Measurements from ENCODE around the gene NFIX.

The NFIX gene

DNA sequence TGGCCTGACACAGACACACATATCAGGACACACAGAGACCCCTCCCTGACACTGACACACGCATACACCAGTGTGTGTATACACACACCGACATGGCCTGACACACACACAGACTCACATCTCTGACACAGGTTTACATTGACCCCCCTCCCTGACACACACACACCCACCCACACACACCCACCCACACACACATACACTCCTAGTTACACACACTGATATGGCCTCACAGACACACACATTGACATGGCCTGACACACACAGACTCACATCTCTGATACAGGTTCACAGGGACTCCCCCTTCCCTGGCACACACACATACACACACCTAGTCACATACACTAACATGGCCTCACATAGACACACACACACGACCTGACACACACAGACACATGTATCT is 4.4 kb upstream of the NFIX start:
- DNase-seq (ENCODE audit: low spot score), result no peak

DNA sequence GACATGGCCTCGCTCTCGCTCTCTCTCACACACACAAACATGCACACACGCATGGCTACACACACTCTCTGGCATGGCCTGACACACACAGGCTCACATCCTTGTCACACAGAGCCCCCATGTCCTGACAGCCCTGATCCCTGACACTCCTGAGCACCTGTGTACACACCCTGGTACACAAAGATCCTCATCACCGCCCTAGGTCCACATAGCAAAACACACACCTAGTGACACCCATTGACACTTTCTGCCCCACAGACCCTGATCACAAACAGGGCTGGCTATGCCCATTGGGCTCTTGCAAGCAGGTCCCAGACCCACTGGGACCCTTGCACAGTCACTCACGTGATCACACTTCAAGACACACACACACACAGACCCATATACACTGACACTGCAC is 4.0 kb upstream of the NFIX start:
- DNase-seq (ENCODE audit: low spot score), result no peak

DNA sequence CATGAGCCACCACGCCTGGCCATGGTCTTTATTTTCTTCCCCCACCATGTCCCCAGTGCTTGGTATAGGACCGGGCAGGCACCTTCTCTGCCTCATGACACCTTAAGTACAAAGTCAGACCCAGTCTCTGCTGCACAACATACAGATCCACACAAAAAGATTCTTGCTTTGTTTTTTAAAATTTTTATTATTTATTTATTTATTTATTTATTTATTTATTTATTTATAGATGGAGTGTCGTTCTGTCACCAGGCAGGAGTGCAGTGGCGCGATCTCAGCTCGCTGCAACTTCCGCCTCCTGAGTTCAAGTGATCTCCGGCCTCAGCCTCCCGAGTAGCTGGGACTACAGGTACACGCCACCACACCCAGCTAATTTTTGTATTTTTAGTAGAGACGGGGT is 2.5 kb upstream of the NFIX start:
- no peak for DNase-seq (ENCODE audit: low spot score)

DNA sequence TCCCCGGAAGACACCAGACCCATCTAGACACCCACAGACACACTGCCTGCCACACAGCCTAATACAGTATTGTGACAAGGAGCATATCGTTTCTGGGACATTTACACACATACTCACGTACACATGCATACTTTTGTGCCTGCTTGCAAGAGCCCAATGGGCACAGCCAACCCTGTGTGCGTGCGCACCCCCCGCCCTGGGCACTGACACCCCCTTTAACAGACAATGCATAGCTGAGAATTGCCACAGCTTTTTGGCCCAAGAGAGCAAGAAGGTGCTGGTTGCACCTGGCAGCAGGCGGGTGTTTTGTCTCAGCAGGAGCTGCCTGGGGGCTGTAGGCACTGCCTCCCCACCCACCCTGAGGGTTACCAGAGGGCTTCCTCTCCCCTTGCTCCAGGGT is 1.7 kb upstream of the NFIX start:
- no peak for DNase-seq (ENCODE audit: low spot score)

DNA sequence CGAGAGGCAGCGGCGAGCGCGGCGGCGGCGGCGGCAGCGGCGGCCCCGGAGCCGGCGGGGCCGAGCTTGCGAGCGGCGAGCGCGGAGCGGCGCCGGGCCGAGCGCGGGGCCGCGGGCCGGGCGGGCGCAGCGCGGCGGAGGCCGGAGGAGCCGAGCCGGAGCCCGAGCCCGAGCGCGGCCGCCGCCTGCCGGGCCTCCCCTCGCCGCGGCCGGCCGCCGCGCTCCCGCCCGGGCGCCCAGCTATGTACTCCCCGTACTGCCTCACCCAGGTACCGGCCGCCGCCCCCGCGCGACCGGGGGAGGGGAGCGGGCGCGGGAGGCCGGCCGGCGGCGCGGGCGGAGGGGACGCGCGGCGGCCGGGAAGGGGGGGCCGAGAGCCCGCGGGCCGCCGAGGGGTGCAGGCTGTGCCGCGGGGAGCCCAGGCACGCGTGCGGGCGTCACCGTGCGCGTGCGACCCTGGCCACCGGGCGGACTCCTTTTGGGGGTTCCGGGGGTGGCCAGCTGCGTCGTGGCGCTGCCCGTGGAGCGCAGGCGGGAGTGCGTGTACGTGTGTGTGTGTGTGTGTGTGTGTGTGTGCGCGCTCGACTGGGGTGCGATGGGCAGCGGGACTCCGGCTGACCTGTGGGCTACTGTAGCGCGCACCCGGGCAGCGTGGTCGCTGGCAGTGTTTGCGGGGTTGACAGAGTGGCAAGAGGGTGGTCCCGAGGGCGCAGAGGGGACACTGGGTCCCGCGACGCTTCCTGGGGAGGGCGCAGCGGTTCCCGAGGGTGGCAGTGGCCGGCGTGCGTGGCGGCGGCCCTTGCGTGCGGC is 526 bp downstream of the NFIX start:
- no peak for DNase-seq (ENCODE audit: low spot score)

DNA sequence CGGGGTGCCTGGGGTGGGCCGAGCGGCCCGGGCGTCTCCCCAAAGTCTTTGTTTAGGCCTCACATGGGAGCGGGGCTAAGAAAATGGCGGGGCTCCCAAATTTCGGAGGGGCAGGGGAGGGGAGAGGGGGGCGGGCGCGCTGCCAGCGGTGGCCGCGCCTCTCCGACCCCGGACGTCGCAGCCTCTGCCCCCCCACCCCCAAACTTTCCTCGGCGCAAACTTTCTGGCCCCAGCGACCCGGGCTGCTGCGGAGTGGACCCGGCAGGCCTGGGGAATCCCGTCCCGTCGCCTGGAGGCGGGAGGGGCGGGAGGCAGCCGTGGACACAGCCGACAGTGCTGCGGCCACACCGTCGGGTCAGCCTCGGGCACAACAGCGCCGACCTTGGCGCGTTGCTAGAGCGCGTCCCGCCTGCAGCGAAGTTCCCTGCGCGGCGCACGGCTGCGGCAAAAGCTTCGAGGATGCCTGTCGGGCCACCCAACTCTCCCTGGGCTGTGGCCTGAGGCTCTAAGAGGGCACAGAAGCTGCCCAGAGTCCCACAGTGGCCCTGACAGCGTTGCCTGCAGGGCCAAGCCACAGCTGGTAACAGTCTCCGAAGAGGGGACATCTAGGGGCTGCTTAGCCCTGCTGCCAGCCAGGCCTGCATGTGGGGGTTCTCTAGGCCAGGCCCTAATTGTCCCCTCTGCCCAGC is 1.3 kb downstream of the NFIX start:
- DNase-seq (ENCODE audit: low spot score), result no peak

DNA sequence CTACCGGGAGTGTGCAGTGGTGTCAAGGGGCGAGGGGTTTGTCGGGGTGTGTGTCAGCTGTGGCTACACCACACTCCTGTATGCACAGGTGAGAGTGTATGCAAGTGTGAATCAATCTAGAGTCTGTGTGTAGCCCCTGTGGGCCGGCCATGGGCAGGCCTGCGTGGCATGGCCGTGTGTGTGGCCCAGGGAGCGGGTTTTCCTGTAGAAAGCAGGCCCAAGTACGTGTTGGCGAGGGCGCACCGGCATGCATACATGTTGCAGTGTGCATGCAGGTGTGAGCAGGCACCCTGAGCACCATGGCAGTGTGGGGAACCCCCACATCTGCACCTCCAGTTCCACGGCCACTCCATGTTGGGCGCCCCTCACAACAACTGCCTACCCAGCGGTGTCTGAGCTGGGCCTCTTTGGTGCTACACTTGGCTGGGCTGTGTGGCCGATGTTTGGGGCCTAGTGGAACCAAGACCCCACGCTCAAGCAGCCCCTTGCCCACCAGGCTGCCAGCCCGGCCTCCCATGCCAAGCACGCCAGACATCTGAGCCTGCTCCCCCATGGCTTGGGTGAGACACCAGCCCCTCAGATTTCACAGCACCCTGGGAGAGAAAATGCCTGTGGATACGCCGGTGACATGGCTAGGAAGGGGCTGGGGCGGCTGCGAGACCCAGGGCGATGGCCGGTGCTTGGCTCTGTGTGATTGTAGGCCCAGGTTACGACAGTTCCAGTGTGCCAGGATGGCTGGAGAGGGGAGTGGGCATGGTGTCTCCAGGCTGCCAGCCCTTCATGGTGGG is 2.1 kb downstream of the NFIX start:
- no peak for DNase-seq (ENCODE audit: low spot score)

DNA sequence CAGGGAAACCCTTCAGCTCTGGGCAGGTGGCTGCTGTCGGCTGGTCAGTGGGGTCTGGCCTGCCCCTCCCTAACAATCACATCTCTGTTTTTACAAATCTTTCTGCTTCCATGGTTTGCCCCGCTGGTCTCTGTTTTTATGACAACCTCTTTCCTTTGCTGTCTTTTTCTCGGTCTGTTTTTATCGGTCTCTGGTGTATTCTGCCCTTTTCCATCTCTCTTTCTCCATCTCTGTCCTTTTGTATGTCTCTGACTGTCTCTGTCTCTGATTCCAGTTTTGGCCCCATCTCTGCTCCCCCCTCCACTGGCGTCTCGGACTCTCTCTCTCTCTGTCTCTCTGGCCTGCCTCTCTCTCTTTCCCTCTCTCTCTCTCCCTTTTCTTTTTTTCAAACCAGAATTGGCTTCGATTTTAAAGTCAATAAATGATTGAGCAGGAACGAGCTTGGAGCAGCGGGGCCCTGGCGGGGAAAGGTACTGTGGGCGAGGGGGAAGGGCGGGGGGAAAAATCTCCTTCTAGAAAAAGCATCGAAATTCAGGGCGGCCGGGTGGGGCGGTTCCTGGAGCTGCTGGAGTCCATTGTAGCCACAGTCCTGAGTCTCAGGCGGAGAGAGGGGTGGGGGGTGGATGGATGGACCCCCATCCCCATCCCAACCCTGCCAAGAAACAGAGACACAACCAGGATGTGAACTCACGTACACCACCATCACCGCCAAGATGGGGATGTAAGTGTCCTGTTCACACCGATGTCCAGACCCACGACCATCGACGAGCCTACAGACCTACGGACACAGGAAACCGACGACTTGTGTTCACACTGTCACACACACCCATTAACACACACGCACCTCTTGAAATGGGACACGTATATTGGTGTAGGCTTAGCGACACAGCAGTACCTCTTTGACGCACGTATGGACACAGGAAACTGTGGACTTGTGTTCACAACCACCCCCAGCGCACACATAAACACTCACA is 3.0 kb downstream of the NFIX start:
- no peak for DNase-seq (ENCODE audit: low spot score)

DNA sequence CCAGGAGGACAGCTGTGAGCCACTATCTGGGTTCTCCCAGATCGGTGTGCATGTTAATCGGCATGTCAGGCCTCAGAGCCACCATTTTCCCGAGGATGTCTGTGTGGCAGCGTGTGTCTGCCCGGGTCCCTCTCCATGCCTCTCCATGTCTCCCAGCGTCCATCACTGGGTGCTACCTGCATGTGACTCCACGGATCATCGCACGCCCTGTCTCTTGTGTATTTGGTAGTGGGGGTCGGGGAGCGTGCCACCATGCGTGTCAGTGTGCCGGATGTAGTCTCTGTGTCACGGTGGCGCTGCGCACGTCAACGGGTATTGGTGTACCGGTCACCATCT is 5.9 kb downstream of the NFIX start:
- DNase-seq (ENCODE audit: low spot score), result no peak

DNA sequence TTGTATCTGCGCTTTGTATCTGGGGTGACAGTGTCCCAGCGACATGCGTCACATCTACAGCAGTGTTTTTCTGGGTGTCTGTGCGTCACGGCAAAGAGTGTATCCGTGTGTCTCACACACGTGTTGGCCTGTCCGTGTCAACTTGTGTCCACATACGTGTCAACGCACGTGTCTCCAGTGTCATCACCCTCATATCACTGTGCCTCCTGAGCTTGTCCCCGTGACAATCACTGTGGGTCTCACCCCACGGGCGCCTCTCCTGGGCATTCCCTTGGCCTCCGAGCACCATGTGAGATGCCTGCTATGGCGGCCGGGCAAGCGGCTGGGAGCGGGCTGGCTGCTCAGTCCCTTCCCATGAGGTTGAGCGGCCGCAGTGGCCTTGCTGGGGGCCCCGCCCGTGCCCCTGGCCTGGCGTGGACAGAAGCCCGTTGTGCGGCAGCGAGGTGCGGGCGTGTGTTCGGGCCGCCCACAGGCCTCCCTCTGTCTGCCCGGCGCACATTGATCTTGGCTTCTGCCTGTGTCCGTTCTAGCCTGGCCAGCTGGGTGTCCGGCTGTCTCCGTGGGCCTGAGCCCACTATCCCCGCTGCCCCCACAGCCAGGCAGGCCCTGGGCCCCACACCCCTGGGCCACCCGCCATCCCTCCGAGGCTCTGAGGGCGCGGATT is 6.4 kb downstream of the NFIX start:
- DNase-seq (ENCODE audit: low spot score), result no peak

DNA sequence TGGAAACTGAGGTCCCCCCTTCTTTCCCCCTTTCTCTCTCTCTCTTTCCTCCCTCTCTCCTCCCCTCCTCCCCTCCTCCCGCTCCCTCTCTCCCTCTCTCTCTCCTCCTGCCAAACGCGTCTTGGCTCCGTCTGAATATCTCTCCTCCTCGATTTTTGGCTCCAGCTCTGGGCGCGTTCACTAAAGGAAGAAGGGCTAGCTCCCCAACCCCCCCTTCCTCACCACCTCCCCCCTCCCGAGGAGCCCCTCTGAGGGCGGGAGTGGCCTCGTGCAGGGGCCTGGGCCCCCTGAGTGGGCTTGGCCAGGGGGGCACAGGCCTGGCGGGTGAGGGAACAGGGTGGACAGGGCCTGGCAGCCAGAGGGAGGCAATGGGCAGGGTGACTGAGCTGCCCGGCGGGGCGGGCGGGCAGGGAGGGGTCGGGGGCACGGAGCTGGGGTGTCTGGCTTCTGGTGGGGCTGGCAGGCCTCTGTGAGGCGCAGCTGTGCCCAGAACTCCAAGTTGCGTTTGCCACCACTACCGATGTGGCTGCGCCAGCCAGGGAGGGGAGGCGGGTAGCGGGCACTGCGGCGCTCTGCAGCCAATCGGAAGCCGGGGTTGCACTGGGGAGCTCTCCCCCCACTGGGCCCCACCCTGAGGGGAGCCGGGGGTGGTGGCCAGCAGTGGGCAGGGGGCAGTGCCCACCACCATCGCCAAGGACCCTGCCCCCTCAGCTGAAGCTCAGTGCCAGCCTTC is 7.1 kb downstream of the NFIX start:
- DNase-seq (ENCODE audit: low spot score), result no peak

DNA sequence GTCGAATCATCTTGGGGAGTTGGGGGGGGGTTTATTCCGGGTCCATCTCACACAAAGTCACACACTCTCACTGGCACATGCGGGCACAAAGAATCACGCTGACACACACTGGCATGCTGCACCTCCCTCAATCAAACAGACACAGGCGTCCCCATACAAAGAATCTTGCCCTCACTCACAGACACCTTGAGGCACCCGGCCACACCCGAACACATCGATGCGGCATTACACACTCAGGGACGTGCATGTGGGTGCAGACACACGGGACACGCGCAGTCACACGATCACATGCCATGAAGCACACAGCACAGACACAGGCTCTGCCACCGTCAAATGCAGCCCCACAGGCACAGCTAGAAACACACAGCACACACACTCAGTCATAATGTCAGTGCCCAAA is 7.8 kb downstream of the NFIX start:
- no peak for DNase-seq (ENCODE audit: low spot score)

DNA sequence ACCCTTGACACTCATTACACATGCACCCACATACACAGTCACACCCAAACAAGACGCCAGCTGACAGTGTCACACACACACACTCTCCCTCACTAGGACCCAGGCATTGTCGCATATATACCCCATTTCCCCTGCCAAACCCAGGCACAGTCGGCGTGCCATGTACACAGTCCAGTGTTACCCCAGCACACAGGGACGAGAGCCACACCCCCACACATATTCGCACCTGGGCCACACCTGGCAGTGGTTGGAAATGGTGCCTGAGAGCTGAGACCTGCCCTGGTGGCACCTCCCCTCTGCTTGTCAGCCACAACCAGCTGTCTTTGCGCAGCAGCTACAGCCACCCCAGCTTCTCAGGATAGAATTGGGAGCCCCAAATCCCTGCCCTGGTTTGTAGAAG is 9.0 kb downstream of the NFIX start:
- DNase-seq (ENCODE audit: low spot score), result no peak

DNA sequence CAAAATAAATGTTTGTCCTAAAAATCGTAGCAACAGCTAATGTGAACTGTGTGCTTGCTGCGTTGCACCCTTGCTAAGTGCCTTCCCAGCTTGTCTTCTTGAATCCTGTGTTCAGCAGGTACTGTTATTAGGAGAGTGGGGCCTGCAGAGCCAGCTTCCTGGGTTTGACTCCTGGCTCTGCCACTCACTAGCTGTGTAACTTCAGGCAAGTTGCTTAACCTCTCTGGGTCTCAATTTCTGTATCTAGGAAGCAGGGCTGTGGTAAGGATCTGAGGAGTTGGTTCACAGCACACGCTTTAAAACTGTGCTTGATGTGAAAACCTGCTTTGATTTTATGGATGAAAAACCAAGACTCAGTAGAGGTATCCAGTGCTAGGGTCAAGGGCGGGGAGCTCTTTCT is 10.0 kb downstream of the NFIX start:
- DNase-seq (ENCODE audit: low spot score), result no peak

DNA sequence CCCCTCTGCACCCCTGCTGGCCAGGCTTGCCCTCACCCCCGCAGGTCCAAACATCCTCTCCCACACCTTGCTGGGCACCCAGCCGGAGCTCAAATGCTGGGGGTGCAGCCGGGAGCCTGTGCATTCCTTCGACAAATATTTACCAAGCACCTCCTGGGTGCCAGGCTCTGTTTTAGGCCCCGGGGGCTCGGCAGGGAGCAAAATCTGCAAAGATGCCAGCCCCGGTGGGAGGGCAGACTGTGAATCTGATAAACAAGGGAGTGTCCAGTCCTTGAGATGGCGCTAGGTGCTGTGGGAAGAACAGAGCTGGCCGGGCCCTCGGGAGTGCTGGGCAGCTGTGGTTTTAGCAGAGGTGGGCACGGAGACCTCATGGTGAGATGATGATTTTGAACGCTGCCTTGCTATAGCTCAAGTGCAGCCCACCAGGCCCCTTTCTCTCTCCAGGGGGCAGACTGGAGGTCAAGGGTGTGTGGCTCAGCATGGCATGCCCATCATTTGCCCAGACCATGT is 10.6 kb downstream of the NFIX start:
- no peak for DNase-seq (ENCODE audit: low spot score)

DNA sequence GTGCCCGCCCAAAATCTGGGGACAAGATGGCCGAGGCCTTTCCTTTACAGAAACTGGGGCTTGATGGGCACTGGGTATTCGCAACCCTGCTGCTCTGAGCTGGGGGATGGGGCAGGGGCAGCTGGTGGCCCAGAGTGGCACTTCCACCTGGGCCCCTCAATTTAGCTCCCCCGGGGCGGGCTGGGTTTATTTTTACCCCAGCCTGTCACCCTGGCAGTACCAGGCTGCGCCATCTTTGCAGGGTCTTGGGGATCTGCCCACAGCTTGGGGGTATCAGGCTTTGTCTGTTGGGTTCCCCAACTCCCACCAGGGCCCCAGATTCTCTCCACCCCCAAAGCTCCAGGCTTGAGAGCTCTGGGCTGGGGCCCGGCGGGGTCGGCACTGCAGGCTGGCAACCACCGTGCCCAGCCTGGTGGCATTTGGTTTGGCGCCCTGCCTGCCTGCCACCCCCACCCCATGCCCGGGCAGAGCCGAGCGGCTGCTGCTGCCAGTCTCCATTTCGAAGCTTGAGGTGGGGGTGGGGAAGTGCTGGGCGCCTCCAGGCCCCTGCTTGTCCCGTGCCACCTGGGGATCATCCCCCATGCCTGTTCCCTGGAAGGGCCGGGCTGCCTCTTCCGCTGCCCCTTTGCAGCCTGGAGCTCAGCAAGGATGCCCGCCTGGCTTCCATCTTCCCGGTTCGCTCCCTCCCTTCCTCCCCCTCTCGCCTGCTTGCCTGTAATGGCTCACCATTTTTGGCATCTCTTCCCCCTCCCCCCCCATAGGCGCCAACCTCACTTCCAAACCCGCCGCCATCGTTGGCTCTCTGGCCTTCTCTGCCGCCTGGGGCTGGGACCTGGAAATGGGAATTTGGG is 11.4 kb downstream of the NFIX start:
- DNase-seq (ENCODE audit: low spot score), result no peak

DNA sequence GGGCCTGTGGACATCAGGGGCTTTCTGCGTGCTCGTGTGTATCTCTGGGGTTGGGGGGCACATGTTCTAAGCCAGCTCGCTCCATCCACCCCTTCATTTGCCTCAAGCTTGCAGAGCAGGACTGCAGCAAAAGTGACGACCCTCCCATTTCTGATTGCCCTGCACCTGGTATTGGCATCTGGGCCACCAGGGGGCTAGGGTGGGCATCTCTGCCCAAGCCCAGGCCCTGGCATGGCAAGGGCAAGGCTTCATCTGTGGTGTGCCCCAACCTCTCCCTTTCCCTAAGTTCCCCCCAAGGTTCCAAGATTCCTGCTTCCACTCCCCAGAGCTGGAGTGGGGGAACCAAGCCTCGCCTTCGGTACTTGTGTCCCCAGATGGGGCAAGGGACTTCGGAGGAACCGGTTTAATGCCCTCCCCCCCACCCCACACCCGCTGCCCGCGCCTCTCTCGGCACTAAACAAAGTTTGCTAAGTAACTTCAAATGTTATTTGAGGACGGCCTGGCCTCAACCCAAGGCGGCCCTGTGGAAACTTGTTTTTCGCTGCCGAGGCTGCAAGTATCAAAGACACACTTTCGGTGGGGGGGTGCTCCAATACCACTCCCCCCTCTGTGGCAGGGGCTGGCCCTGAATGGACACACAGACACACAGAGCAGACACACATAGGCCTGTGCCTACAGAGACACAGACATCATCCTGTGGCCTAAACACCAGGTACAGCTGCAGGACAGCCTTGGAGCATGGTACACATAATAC is 12.2 kb downstream of the NFIX start:
- no peak for DNase-seq (ENCODE audit: low spot score)

DNA sequence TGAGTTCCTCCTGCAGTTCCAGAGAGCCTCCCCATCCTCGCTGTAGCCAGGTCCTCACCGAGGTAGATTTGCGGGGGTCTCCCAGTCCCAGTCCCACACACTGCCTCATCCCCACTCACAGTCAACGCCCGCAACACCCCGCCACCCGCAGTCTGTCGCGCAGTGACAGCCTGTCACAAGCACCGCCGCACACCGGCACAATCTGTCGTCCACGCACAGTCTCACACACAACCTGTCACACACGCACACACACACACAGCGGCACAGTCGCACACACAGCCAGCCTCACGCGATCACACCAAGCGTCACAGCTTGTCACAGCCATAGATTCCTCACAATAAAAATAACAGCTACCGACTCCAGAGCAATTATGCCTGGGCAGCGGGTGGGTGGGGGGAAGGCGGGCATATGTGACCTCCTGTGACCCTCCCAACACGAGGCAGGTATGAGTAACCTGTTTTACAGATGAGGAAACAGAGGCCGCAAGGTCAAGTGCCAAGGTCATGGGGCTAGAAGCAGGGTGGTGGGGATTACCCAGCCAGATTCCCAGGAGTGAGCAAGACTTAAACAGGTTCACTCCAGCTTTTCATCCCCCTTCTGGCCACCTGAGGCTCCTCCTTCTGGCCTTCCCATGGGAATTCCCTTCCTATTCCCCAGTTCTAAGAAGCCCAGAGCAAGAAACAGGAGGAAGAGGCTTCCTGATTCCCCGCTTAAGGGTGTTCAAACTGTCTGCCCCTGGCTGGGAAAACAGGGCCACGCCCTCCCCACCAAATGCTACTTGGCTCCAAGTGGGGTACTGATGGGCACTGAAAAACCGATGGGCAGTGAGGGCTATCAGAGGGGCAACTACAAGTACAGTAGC is 13.9 kb downstream of the NFIX start:
- no peak for DNase-seq (ENCODE audit: low spot score)

Data from COLO829 (cell line).